Measurements from ENCODE around the gene ARHGAP26.
"Not testable (repeated sequence)": the region's sequence is repeated elsewhere in the genome, so short reads cannot be mapped to it uniquely, and the experiment has no call there.

The ARHGAP26 gene

DNA sequence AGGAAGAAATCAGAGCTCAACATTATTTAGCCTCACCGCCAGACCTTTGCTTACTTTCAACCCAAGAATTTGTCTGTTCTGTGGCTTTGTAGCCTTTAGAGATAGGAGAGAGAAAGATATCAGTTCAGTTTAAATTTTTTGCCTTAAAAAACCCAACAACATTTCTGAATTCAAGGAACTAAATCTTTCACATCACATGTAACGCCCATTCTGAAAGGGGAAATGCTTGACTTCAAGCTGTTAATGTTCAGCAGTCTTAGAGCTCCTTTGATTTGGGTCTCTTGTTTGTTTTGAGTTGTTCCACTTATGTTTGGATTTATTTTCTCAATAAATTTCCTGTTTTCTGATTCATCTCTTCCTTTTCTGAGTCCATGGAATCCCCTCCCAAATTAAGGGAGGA lies 294.5 kb downstream of the ARHGAP26 start:
- no peak for DNase-seq (ENCODE audit: low spot score)

DNA sequence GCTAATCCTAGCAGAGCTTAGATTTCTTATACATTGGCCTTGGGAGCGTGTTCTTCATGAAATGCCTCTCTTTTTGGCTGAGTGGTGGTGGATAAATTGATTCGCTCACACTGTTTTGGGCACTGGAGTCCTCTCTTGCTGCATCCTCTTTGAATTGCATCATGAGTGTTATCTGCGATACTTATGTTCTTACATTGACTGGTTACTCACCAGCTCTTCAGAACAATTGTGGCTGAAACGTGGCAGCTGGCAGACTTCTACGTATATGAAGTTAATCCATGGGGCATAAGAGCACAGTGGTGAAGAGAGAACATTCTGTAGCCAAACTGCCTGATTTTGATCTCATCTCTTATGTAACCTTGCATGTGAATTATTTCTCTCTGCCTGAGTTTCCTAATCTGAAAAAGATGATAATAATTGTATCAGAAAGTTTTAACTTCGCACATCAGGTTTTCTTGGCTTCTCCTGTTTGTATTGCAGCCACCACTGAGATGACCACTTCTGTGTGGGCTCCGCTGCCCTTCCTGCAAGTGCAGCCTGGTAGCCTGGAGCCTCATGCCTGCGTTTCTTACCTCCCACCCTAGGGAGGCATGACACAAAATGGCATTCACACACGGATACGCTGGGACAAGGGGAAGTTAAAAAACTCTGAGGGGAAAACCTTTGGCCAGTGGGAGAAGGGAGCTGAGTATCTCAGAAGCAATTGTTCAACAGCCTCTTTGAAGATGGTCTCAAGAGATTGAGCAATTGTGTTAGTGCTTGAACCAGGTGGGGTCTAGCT lies 295.2 kb downstream of the ARHGAP26 start:
- DNase-seq (ENCODE audit: low spot score) = no peak

DNA sequence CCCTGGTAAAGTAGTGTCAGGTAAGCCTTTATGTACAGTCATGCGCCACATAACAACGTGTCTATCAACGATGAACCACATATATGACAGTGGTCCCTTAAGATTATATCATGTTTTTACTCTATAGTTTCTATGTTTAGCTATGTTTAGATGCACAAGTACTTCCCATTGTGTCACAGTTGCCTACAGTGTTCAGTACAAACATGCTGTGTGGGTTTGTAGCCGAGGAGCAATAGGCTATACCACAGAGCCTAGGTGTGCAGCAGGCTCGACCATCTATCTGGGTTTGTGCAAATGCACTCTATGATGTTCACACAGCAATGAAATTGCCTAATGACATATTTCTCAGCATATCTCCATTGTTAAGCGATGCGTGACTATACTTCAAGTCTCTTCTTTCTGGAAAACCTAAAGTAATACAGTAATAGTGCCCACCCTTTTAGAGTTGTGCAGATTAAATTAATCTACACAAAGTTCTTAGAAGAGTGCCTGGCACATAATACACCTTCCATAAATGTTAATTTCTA lies 295.9 kb downstream of the ARHGAP26 start:
- no peak for DNase-seq (ENCODE audit: low spot score)

- no peak for DNase-seq (ENCODE audit: low spot score)
These were observed 296.5 kb downstream of the ARHGAP26 start for GRCh38 chr5:143066556-143067281.

DNA sequence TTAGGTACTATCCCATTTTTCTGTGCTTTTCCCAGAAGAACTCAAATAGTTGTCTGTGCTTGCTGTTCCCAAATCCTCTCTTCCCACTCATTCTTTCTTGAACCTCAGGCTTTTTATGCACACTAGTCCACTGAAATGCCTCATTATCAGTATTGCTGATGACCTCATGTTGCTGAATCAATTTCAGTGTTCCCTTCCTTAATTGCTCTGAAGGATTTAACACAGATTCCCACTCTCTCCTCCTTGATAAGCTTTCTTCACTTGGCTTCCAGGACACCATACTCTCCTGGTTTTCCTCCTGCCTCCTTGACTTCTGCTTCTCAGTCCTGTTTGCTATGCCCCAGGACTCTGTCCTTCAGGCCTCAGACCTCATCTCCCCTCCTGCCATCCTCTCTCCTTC lies 298.5 kb downstream of the ARHGAP26 start:
- DNase-seq (ENCODE audit: low spot score) = no peak

- no peak for DNase-seq (ENCODE audit: low spot score)
These were observed 301.8 kb downstream of the ARHGAP26 start for GRCh38 chr5:143071927-143072326.

DNA sequence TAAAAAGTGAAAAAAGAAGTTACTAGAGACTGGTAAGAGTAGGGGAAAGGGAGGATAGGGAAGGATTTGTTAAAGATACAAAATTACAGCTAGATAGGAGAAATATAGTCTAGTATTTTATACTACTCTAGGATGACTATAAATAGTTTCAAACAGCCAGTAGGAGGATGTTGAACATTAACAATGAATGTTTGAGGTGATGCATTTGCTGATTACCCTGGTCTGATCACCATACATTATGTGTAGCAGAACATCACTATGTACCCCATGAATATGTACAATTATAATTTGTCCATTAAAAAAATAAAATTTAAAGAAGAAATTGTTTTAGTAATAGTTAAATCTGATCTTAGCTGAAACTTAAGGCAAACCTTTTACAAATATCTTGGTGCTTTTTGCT lies 302.6 kb downstream of the ARHGAP26 start:
- DNase-seq (ENCODE audit: low spot score) = no peak

DNA sequence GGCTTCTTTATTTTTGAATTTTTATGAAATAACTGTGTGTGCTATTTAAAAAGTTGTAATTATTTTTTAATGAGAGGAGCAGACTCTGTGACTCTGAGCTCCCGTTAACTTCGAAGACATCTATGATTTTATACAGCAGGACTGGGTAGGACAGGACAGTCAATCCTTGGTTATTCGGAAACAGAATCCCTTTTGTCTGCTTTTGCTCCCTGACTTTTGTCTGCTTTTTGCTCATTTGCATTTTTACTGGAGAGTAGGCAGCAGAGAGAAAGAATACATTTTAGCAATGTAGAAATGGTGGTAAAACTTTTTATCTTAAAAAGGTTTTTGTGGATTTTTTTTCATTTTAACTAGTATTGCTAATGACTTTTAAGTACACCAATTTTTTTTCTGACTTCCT lies 303.6 kb downstream of the ARHGAP26 start:
- DNase-seq (ENCODE audit: low spot score) = no peak

DNA sequence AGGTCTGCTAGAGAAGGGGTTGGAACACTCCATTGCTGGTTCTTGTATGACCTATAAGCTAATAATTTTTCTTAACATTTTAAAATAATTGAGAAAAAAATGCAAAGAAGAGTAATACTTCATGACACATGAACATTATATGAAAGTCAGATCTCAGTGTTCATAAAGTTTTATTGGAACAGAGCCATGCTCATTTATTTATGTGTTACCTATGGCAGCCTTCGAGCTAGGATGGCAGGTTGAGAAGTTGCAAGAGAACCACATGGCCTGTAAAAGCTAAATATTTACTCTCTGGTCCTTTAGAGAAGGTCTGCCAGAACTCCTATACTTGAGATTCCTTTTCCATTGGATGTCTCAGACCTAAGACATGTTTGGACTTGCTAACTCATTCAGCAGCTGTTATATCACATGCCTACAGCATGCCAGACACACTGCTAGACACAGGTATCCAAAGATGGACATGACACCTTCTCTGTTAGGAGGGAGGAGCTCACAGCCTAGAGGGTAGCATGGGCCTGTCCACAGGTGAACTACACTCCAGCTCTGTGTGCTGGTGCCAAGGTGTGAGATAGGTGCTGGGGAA lies 304.3 kb downstream of the ARHGAP26 start:
- no peak for DNase-seq (ENCODE audit: low spot score)

DNA sequence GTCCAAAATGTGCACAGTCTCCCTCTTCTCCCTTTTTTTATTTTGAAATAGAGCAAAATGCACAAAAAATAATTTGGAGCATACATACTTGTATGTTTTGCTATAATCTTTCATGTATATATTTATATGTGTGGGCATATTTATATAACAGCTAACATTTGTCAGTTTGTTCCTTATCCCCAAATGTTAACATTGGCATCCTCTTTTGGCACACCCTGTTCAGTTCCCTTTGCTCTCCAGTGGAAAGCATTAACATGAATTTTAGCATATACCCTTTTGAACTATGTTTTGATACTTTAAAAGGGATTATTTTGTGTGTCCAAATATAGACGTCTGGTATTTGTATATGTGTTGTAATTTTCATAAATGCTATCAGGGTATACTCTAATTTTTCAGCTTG lies 306.2 kb downstream of the ARHGAP26 start:
- DNase-seq (ENCODE audit: low spot score) = no peak

DNA sequence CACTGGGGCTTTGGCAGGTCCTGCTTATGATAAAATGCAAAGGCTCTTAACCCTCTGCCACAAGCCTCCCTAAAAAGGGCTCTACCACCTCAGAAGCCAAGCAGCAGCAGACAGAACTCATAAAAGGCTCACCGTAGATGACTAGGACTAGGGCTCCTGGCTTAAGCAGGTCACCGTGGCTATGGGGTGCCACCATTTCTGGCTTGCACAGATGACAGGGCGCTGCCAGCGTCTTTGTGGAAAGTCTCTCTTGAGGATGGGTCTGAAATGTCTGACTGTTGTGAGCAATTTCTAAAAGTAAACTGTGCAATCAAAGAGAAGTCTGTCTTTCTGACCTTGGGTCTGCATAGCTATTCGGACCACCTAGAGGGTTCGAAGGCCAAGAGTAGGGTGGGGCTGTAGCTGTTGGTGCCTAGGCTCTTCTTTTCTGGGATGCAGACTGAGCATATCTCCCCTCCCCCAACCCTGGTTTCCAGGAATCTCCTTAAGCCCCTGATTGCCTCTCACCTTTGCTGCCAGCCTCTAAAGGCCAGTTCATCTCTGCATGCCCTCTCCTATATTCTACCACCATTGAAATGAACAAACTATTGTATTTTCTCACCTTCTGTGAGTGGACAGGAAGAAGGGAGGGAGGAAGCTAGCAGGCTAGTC lies 307.4 kb downstream of the ARHGAP26 start:
- no peak for DNase-seq (ENCODE audit: low spot score)

- no peak for DNase-seq (ENCODE audit: low spot score)
These were observed 308.1 kb downstream of the ARHGAP26 start for GRCh38 chr5:143078313-143078712.

GRCh38 chr5:143078971-143079370 lies 308.8 kb downstream of the ARHGAP26 start:
- no peak for DNase-seq (ENCODE audit: low spot score)

DNA sequence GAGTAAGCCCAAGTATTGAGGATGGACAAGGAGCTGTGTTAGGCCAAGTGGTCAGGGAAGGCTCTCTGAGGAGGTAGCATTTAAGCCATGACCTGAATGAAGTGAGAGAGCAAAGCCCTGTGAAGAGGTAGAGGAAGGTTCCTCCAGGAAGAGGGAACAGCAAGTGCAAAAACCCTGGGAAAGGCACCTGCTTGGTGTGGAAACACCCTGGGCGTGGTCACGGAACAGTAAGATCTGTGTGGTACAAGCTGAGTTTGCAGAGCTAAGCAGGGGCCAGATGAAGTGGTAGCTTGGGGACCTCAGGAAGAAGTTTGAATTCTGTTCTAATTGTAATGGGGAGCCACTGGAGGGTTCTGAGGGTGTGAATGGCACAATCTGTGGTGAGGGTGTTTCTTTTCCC lies 310.2 kb downstream of the ARHGAP26 start:
- no peak for DNase-seq (ENCODE audit: low spot score)

- DNase-seq (ENCODE audit: low spot score) = no peak
These were observed 310.8 kb downstream of the ARHGAP26 start for GRCh38 chr5:143080982-143081381.

DNA sequence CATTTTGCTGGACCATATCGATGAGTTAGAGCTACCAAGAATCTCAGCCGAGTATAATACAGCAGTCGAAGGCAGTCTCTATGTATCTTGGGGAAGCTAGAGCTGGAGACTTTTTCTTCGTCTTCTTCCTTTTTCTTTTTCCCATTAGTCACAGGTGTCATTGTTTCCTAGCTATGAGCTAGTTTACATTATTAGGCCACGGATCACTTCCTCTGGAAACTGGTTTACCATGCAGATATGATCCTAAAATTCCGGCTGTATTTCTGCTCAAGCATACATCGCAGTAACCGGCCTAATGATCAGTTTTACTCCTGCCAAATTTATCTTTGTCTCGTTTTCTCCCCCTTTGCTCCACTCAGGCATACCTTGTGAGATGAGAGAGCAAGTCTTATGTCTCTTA lies 312.8 kb downstream of the ARHGAP26 start:
- DNase-seq (ENCODE audit: low spot score) = no peak

DNA sequence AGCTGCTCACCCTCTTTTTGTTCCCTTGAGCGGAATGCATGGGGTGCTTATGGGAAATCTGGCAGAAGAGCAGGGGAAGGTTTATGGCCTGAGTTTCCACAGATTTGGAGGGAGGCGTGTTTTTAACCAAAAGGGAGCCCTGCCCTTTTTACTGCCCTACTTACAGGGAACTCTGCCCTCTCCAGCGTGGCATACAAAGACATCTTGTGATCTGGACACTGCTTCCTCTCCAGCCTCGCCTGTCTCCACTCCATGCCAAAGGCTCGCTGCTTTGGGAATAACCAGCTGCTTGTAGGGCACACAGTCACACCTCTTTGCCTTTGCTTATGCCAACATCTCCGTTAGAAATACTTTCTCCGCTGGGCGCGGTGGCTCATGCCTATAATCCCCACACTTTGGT lies 314.2 kb downstream of the ARHGAP26 start:
- no peak for DNase-seq (ENCODE audit: low spot score)

DNA sequence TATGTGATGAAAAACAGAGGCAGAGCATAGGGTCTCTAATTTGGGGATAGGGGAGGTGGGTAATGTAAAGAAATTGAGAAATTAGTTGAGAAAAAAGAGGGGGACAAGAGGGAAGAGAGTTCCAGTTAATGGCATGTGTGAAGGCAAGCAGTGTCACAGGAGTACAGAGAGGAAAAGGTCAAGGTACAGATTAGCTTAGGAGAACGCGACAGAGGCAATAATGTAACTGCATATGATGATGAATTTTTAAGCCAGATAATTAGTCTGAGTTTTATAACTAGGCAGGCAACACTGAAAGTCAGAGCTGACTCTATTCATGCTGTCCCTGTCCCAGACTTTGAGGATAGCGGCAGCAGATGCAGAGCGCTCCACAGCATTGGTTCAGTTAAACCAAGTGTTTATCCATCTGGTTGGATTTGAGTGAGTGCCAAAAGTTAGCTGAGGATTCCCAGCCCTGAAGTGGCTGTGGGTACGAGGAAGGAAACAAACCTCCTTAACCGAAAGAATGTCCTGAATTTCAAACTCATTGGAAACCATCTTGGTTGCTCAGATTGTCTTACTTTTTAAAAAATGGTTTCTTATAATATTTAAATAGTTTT lies 315.2 kb downstream of the ARHGAP26 start:
- no peak for DNase-seq (ENCODE audit: low spot score)

DNA sequence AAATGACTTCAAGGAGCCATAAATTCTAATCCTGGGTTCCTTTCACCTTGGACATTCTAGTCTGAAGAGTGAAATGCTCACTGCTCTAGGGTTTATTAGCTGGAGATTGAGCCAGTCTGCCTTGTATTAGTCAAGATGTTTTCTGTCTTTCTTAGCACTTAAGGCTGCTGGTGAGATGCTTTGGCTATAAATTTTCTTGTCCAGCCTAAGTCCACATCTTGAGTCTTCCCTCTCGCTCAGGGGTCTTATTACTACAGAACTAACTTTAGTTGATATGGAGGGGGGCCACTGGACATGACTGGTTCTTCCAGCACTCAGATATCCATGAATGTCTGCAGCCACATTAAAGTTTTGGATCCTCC lies 316.4 kb downstream of the ARHGAP26 start:
- no peak for DNase-seq (ENCODE audit: low spot score)

DNA sequence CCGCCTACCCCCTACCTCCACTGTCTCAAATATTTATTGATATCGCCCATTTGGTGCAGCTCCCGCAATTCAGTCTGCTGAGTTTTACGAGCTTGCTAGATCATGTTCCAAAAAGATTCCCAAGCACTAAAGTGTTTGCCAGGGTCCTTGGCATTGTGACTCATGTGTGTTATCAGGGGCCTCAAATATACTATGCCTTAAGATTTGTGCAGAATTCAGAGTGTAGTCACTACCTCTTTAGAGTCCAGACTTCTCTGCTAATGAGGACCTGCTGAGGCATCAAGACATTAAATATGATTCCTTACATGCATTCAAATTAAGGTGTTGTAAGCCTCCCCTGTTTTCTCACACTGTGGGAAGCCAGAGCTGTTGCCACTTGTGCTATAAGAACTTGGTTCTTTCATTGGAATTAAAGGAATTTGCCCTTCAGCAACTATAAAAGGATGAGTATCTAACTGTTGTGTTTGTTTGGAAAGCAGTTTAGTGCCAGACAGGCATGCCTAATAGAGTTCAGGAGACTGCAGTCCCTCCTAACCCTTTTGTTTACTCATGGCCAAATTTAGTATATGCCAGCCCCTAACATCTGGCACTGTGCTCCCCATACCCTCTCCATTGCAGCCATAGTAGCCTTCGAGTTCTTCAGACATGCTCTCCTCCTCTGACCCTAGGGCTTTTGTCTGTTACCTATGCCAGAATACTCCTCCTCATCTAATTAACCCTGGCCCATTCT lies 316.9 kb downstream of the ARHGAP26 start:
- DNase-seq (ENCODE audit: low spot score) = no peak

- not testable (repeated sequence) for DNase-seq (ENCODE audit: low spot score)
These were observed 318.5 kb downstream of the ARHGAP26 start for GRCh38 chr5:143088702-143089101.
